HG02588 (cell line): ENCODE measurements around the gene TEX2.
A peak's percentile ranks its signal among the peaks of the same experiment; 100 is the strongest.

Experiments
- ATAC-seq: cut with Tn5 transposase; IDR thresholded peaks from one replicate; pipeline ENCODE4 v1.9.1; 2021; ENCODE audit warnings: mild to moderate bottlenecking, moderate library complexity; ENCODE audit not compliant: unreplicated experiment

Gene TEX2

DNA sequence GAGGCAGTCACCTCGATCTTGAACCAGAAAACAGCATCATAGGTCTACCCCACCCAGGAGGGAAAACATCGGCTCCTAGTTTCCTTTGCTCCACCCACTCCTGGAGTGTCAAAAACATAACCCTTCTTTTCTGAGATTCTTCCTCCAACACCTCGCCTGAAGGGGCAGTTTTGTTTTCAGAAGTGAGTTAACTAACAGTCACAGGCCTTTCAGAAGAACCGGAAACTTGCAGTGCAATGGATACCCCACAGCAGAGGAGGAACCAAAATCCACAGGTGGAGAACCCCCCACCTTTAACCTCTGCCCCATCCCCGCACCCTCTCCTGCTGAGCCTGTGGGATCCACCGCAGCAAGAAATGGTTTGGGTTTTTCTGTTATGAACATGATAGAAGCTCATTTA is 7.8 kb upstream of the TEX2 start:
- ATAC-seq, result no peak

DNA sequence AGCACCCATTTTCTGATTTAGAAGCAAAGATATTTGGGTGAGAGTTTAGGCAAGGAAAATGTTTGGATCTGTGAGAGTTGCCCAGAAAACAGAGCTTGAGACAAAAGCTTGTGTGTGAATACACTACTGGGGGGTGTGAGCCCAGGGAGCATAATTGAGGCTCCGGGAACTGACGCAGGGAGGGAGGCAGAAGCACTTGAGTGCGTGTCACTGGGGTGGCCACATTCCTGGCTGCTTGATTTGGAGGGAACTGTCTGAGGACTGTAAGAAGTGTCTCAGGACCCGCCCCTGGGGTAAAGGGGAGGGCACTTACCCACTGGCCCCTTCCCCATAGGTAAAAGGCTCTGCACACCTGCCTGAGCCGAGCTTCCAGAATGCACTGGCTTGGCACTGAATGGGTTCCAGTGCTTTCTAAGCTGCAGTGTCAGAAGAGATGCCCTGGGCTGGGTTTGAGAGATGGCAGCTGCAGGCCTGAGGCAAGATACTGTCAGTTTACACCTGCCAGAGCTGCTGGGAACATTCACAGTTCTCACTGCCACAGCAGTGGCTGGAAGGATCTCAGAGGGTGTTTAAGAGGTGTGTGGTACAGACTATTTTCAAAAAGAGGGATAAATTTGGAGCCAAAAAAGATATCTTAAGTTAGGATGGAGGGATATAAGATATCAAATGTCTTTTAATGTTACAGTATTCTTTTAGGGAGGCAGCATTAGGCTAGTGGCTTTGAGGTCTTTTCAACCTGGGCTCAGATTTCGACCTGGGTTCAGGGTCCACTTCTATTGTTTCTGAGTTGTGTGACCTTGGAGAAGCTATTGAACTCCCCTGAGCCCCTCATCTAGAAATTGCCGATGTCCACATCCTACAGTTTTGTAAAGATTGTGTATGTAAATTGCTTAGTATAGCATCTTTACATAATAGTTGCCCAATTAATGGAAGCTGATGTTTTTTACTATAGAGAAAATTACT is 6.9 kb upstream of the TEX2 start:
- ATAC-seq, result no peak

DNA sequence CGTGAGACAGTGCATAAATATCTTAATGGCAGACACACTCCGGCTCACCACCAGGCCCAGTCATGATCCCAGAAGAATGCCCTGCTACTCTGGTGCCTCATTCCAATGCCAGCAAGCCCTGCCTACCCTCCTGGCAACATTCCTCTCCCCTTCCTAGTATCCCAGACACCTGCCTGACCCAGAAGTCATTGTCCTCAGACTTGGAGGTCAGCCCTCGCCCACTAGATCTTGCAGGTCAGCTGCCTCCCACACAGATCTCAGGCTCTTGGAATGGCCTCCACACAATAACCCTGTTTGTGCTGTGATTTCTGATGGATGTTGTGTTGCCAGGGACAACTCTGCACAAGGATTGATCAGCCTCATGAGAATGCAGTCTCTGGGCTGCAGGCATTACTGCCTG is 1.8 kb upstream of the TEX2 start:
- no peak for ATAC-seq

DNA sequence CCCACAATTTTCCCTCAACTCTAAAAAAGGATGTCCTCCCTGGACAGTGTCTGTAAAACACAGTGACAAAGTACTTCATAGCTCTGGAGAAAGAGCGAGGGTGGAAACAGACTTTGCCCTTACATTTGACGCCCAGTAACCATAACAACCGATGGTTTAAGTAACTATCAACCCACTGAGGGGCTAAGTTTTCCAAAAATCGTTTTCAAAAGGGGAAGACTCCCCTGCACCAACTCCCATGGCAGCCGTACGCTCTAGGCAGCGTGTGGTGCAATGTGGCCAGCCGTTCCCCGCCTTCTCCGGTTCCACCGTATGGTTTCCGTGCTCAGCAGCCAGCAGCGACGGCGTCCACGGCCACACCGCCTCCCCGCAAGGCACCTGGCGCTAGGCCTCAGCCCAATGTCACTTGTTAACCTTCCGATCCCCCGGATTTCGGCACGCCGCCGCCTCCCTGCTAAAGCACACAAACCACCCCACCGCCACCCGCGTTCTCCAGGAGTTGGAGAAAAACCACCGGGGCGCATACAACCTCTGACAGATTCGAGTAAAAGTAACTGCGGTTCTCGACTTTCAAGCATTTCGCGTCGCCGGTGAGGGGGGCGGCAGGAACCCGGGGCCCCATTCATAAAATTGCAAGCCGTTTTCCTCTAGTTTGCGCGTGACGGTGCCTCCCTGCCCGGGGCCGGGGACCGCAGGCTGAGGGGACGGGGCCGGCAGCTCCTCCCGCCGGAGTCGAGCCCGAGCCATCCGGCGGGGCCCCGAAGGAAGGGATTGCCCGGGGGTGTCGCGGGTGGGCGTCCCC is 661 bp downstream of the TEX2 start:
- peak; percentile 21 for ATAC-seq

DNA sequence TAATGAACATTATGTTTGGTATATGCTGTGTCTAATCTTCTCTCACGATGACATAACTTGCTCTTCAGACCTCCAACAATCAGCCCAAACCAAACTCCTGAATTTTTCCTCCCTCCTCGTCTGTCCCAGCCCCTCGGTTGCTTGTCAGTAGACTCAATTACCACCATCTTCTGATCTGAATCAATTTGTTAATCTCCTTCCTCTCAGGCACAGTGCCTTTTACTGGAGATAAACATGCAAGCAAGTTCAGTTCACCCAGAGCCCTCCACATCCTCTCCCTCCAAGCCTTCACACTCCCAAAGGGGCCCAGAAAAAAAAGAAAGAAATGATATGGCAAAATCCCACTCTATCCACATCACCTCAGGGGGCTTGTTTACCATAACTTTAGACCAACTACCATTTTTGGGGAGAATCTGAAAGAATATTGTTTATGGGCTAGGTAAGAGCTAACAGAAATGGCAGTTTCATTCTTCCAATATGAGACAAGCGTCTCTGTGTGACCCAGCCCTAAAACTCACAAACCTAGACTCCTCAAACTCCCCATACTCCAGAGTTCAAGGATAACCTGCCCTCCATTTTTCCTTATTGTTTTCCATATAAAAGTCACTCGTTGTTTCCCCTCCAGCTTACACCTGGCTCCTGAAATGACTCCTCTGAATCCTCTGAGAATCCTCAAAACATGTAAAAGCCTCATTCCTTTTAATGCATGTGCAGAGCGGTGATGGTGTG is 1.5 kb downstream of the TEX2 start:
- ATAC-seq, result no peak

DNA sequence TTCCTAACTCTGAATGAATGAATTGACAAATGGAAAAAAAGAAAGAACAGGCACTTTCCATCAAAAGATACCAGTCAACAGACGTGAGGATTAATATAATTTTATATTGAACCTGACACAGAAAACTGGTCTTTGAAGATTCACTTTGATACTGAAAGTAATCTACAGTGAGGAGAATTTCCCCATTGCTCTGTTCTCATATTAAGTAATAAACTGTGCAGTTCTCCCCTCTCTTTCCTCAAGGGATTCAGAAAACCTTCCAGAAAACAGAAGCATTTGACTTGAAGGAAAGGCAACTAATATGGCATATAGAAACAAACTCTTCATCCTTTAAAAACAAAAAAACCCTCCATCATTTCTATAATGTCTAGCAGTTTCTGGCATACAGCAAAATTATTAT is 2.2 kb downstream of the TEX2 start:
- no peak for ATAC-seq

DNA sequence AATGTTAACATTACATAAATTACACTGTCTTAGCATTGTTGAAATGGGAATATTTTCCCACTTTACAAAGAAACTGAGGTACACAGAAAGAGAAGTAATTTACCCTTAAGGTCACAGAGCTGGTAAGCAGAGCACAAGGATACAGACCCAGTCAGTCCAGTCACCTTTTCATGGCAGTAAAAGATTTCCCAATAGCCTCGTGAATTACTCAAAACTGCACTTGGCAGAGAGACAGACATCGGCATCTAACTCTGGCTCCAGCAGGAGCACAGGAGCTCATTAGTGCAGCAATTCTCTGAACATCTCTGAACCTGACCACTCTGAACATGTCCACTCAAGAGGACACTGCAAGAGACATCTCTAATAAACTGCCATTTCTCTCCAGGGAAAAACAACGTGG is 3.1 kb downstream of the TEX2 start:
- ATAC-seq, result no peak

DNA sequence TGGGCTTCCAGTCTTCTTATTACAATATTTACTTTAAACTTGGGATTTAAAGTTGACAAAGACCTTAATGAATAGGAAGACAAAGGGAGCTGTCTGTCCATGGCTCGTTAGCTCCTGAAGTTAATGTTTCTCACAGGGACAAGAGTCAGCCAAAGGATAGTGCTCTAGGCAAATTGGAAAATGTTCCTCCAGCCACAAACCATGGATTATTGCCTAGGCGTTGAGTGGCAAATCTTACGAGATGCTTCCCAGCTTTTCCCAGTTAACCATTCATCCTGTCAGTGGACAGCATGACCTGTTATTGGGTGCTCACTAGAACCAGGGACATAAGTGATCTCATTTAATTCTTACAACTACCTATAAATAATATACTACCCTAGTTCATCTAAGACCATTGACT is 3.6 kb downstream of the TEX2 start:
- ATAC-seq, result no peak

DNA sequence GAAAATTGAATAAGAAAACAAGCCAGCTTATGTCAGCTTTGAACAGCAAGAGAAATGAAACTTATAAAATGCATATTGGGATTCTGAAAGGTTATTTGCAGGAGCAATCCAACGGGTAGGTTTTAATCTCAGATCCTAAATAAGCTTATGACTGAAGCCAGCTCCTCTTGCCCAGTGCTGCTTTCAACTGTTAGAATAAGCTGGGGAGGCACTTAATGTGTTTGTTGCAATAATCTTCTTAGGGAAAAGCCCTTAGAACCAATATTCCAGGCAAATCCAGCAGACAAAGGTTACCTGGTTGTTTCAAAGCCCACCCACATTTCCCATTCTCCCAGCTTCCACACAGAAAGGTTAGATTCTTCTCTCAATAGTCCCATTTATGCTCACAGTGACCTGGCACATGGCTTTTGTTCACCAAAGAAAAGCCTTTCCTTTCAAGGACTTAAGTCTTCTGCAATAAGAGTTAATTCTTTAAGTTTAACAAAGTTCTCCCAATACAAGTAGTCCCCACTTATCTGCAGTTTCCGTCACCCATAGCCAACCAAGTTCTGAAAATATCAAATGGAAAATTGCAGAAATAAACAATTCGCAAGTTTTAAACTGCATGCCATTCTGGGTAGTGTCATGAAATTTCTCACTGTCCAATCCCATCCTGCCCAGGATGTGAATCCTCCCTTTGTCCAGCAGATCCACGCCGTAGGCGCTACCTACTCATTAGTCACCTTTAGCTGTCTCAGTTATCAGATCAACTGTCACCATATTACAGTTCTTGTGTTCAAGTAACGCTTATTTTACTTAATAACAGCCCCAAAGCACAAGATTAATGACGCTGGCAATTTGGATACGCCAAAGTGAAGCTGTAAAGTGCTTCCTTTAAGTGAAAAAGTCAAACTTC is 5.9 kb downstream of the TEX2 start:
- no peak for ATAC-seq

DNA sequence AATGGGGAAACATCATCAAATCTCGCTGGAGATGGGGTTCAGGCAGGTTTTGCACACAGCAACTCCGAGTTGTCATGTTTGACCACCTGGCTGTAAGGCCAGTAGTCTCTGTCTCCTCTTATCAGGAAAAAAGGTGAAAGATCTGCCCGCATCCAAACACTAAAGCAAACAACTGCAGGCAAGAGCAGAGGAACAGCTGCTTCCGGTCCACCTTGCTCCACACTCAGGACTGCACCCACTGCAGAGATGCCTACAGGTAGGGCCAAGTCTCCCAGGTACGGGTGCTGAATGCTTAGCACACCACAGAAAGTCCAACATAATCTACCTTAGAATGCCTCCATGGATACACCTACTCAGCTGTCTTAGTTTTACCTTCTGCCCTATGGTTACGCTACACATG is 7.3 kb downstream of the TEX2 start:
- ATAC-seq, result no peak

DNA sequence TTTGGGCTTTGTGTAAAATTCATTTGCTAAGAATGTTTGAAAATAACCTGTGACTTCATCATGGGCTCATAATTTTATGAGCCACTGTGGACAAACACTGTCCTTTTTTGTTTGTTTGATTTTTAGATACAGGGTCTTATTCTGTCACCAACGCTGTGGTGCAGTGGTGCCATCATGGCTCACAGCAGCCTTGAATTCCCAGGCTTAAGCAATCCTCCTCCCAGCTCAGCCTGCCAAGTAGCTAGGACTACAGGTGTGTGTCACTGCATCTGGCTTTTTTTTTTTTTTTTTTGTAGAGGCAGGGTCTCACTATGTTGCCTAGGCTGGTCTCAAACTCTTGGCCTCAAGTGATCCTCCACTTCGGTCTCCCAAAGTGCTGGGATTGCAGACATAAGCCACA is 8.3 kb downstream of the TEX2 start:
- no peak for ATAC-seq

DNA sequence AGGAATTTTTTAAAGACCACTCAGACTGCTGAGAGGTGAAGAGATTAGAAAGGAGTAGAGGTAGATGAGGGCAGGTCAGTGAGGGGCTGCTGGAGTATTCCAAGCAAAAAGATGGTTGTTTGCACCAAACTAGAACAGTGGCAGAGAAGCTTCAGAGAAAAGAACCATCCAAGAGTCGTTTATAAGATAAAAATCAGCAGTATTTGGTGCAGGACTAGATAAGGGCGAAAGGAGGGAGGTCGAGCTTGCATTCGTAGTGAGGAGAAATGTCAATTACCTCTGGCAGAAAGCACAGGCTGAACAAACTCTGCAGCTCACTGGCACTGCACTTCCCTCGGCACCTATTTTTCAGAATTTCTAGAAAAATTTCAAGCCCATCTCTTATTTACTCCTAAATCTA is 9.6 kb downstream of the TEX2 start:
- ATAC-seq, result no peak

DNA sequence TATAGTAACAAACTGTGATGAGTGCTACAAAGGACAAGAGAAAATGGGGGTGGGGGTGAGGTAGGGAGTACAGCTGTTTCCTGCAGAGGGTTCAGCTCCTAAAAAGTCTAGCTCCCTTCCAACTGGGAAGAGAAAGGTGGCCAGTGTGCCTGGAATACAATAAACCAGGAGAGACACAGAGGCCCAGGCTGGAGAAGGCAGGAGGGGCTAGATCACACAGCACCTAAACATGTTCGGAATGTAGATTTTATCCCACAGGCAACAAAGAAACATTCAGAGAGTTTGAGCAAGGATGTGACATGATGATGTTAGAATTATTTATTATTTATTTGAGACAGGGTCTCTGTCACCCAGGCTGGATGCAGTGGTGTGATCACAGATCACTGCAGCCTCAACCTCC is 10.2 kb downstream of the TEX2 start:
- no peak for ATAC-seq

DNA sequence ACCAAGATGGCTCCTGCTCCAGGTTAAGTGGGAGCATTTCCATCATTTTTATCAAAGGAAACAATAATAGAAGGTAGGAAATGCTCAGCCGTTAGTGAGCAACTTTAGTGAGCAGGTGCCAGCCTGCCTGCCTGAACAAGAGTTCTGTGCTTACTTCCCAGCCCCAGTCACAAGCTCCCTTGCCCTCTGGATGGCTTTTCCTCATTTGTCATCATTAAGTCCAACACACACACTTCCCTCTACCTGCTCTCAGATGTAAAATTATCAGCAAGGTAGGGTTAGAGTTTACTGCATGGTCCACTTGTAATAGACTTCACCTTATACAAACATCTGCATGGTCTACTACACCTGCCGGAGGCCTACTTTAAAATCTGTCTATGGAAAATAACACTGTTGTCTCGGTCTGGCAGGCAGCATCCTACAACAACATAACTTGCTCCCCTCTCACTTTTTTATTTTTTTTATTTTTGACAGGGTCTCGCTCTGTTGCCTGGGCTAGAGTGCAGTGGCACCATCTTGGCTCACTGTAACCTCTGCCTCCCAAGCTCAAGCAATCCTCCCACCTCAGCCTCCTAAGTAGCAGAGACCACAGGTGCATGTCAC is 12.7 kb downstream of the TEX2 start:
- ATAC-seq, result no peak

DNA sequence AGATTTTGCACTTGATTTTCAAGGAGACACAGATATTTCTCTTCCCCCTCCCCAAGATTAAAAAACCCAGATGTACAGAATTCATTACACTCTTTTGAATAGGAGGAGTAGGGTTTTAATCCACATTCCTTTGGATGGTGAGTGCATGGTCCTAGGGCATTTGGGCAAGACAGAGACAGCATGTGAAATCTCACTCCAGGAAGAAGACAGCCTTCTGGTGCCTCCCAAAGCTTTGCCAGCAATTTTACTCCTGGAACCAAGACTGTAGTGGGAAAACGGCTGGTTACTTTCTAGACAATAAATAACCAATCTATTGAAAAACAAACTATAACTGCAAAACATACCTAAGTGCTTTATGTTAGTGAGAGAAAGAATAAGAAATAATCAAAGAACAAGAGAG is 15.2 kb downstream of the TEX2 start:
- no peak for ATAC-seq

DNA sequence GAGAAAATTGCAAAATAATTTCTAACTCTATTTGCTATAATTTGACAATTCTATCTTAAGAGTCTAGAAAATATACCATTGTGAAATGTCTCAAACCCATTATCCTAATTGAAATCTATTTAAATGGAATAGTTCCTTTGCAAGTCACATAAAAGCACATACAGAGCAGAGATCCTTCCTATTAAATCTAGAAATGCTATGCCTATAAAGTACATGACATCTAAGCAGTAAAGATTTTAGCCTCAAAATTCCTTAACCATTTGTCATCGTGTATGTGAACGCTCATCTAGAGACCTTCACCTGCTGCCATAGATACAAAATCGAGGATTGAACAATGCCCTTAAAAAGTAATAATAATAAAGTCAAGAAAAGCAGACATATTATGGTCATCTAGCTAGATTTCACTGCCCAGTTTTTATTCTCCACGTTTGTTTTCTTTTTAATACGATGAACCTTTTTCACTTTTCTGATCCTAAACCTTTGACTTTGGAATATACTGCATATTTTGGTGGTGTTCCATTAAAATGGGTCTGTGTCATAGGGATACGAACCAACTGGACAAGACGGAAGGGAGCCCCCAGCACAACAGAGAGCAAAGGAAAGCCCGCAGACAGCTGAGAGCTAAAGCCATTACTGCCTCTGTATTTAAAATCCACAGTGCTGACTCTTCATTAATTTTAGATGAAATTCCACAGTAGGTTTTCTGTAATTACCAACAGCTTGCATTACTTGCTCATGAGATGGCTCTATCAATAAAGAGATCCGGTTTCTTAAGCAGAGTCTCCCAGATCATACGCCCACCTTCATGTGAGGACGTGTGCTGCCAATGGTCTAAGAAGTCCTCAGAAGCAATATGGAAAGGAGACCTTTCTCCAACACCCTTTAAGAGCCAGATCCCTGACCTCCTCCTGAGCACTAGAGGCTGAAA is 17.6 kb downstream of the TEX2 start:
- no peak for ATAC-seq

DNA sequence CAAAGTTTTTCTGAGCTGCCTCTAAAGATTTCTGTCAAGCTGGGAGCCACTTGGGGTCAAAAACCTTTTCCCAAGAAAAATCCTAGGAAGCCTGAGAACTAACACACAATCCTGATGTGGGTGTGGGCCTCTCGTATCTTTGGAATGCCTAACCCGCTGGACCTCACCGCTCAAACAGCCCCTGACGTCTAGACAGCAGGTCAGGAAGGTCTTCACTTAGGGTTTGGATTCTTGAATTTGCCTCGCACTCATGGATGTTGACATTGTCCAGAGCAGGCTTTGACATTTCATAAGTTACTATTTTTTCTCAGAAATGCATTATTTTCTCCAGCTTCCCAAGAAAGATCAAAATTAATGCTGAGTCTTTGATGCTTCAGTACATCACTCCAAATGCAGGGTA is 18.9 kb downstream of the TEX2 start:
- no peak for ATAC-seq

DNA sequence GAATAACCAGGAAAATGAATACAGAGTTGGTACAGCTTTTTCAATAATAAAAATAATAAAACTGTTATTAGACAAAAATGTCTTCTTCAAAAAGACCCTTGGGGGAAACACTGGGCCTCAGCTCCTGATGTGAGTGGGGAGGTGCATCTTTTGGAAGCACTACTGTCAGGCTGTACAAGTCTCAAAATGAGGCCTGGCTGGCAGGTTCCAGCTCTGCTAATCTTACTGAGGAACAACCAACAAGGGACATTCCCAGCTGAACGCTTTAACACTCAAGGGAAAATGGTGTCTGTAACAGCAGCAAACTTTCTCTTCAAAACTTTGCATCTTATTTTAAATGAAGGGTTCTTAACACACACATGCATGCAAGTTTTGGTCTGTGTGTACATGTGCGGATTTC is 19.7 kb downstream of the TEX2 start:
- ATAC-seq, result no peak

DNA sequence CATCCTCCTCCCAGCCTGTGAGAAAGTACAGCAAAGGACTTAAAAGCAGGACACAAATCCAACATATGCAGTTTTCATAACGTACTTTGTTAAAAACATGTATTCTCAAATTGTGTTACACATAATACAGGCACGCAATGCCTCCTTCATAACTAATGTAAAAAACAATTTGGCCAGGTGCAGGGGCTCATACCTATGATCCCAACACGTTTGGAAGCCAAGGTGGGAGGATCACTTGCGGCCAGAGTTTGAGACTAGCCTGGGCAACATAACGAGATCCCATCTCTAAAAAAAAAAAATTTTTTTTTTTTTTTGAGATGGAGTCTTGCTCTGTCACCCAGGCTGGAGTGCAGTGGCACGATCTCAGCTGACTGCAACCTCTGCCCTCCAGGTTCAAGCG is 20.4 kb downstream of the TEX2 start:
- ATAC-seq, result no peak
